ENCODE data around the gene SMYD1. TPM values are rescaled to one million over a fixed set of nuclear protein-coding genes. Genes with fewer than 3 reads are reported as not detected.

SMYD1 gene
- polyA plus RNA-seq, 3 donors from 2014 or later, result not detected

DNA sequence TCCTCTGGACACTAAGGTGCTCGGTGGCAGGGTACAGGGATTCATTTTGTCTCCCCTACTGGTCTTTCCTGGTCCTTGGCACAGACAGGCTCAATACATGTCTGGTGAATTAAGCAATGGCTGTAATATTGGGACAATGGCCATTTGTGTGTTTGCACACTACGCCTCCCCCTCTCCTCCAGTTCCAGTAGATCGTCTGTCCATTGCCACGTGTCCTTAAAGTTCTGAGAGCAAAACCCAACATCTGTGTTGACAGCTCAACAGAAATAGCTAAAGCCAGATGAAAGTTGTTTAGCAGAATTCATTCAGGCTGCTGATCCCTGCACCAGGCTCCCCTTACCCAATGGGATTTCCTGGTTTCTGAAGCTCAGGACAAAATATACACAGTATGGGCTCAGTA is 69.2 kb downstream of the SMYD1 start:
- no peak for DNase-seq
- H3K27ac Mint-ChIP-seq, result no peak overlapping the region
- H3K9me3 Mint-ChIP-seq, result peaks cover 0 to 3% (median 0%) of the 10 kb centered on the region in 6 donors
- H3K4me1 Mint-ChIP-seq, result no peaks in the 10 kb centered on the region
- peaks cover 0 to 1% (median 0%) of the 10 kb centered on the region in 3 donors for H3K36me3 Mint-ChIP-seq
- peaks cover 6 to 14% (median 8%) of the 10 kb centered on the region in 3 donors for H3K27me3 Mint-ChIP-seq (ENCODE audit: low read depth in 3 of 3)
- no peak overlapping the region for H3K4me3 Mint-ChIP-seq

DNA sequence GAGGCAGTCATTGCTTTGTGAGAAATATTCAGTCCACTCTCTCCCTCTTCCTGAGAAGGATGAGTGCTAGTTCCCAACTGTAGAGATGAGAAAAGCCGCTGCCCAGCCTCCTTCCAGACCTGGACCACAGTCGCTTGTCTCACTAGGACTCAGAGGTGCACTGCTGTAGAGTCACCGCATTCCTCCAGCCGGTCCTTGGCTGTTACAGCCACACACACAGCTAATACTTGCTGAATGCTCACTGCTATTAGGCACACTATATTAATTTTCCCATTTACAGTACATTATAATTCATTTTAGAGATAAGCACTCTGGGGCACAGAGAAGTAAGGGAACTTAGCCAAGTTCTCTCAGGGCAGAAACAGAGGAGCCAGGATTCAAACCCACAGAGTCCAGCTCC is 70.2 kb downstream of the SMYD1 start:
- H3K36me3 Mint-ChIP-seq, result peaks cover 0 to 3% (median 0%) of the 10 kb centered on the region in 3 donors
- no peak for DNase-seq

DNA sequence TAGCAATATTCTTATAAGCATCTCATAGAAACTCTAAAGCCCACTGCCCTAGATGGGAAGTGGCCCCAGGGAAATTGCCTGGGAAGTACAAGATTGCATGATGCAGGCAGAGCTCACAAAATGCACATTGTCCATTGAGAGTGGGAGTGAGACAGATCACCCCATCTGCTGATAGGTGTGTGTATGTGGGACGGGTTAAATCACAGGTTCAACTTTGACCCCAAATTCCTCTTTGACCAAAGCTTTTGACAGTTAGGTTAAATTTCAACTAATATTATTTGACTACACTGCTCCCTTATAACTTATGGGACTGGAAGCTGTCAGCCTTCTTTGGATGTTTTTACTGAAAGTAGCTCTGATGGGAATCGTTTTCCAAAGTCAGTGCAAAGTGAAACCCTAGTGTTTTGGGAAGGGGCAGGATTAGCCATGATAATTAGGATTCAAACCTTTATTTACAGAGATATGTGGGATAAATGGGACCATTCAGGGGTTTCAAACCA is 71.6 kb downstream of the SMYD1 start:
- H3K27me3 Mint-ChIP-seq (ENCODE audit: low read depth in 3 of 3), result peaks cover 7 to 14% (median 12%) of the 10 kb centered on the region in 3 donors
- no peak for DNase-seq
- H3K27ac Mint-ChIP-seq, result no peak overlapping the region
- H3K9me3 Mint-ChIP-seq, result peaks cover 0 to 4% (median 0%) of the 10 kb centered on the region in 6 donors
- no peak overlapping the region for H3K4me3 Mint-ChIP-seq
- no peaks in the 10 kb centered on the region for H3K4me1 Mint-ChIP-seq
- peaks cover 0 to 3% (median 0%) of the 10 kb centered on the region in 3 donors for H3K36me3 Mint-ChIP-seq

More for the DNA sequence above, 70.2 kb downstream of the SMYD1 start:
- H3K27ac Mint-ChIP-seq, result no peak overlapping the region
- peaks cover 0 to 4% (median 0%) of the 10 kb centered on the region in 6 donors for H3K9me3 Mint-ChIP-seq
- no peaks in the 10 kb centered on the region for H3K4me1 Mint-ChIP-seq
- peaks cover 5 to 14% (median 8%) of the 10 kb centered on the region in 3 donors for H3K27me3 Mint-ChIP-seq (ENCODE audit: low read depth in 3 of 3)
- no peak overlapping the region for H3K4me3 Mint-ChIP-seq

DNA sequence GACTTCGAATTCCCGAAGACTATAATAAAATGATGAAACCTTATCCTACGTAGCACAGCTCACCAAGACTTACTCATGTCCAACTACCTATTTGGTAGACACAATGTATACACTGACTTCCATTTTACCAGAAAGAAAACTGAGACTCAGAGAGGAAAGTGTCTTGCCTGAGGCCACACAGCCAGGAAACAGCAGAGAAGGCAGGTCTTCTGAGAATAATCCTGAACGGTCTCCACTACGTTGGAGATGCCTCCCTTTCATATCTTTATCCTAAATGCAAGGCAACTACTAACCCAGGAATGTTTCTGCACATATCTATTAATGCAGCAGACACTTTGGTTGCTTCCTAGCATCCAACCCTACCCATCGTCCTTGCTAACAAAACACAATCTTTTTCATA is 72.2 kb downstream of the SMYD1 start:
- peaks cover 7 to 14% (median 12%) of the 10 kb centered on the region in 3 donors for H3K27me3 Mint-ChIP-seq (ENCODE audit: low read depth in 3 of 3)
- DNase-seq, result no peak

DNA sequence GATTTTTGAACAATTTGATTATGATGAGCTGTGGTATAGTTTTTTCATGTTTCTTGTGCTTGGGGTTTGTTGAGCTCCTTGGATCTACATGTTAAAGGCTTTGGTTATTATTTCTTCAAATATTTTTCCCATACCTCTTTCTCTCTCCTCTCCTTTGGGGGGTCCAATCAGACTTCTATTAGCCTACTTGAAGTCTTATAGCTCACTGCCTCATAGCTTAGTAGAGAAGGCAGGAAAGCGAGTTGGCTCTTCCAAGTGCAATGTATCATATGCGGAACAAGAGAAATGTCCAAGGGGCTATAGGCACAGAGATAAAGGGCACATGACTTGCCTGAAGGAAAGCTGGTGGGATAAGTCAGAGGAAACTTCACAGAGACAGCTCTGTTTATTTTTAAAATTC is 74.3 kb downstream of the SMYD1 start:
- Mint-ChIP-seq H3K4me3 (no peak overlapping the region), H3K9me3 (peaks cover 0 to 4% (median 0%) of the 10 kb centered on the region in 6 donors), H3K27me3 (ENCODE audit: low read depth in 3 of 3) (peaks cover 5 to 14% (median 11%) of the 10 kb centered on the region in 3 donors), H3K36me3 (peaks cover 0 to 6% (median 3%) of the 10 kb centered on the region in 3 donors), H3K4me1 (no peaks in the 10 kb centered on the region), H3K27ac (no peak overlapping the region)
- DNase-seq, result no peak

More for the DNA sequence above, 72.2 kb downstream of the SMYD1 start:
- Mint-ChIP-seq H3K36me3 (peaks cover 0 to 3% (median 0%) of the 10 kb centered on the region in 3 donors), H3K9me3 (peaks cover 0 to 4% (median 0%) of the 10 kb centered on the region in 6 donors), H3K4me1 (no peaks in the 10 kb centered on the region), H3K27ac (no peak overlapping the region), H3K4me3 (no peak overlapping the region)

DNA sequence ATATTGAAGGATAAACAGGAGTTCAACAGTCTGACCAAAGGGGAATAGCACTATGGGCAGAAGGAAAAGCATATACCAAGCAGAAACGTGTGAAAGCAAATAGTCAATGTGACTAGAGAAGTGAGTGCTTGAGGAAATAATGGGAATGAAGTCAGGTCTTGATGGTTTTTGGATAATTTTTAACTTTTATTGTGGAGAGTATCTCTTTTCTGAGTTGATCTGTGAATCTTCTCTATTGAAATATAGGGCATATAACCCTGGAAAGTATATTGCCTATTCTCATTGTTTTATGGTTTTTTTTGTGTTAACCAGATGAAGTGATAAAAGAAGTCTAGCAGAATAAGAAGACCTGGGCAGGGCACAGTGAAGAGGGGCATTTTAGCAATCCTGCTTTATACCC is 76.6 kb downstream of the SMYD1 start:
- Mint-ChIP-seq H3K27me3 (ENCODE audit: low read depth in 3 of 3) (peaks cover 6 to 20% (median 14%) of the 10 kb centered on the region in 3 donors), H3K9me3 (peaks cover 3 to 19% (median 13%) of the 10 kb centered on the region in 6 donors), H3K4me1 (no peaks in the 10 kb centered on the region), H3K4me3 (no peak overlapping the region), H3K27ac (no peak overlapping the region), H3K36me3 (peaks cover 3 to 12% (median 11%) of the 10 kb centered on the region in 3 donors)
- no peak for DNase-seq

DNA sequence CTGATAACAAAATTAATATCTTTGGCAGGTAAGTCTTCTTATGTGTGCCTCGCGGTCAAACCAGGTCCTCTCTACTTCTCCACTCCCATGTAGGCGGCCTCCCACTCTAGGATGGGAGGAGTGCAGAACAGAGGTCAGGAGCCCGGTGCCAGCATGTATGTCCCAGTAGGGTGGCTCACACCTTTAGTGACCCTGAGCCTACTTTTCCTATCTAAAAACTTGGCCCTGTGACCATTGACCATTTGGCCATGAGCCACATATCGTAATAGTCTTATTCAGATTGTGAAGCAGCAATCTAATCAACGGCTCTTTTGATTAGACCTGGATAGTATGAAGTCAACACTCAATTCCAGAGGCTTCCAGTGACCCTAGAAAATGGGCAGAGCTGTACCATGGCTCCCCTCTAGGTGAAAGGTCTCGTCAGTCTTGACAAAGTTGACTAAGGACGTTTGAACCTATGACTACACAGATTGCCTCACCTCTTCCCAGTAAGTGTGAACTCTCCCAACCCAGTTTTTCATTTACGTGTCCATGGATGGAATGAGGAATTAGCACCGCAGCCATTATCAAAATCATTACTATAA is 77.4 kb downstream of the SMYD1 start:
- DNase-seq, result no peak
- peaks cover 3 to 22% (median 16%) of the 10 kb centered on the region in 6 donors for H3K9me3 Mint-ChIP-seq
- peaks cover 5 to 13% (median 12%) of the 10 kb centered on the region in 3 donors for H3K36me3 Mint-ChIP-seq
- no peaks in the 10 kb centered on the region for H3K4me1 Mint-ChIP-seq
- peaks cover 5 to 20% (median 12%) of the 10 kb centered on the region in 3 donors for H3K27me3 Mint-ChIP-seq (ENCODE audit: low read depth in 3 of 3)
- no peak overlapping the region for H3K4me3 Mint-ChIP-seq
- no peak overlapping the region for H3K27ac Mint-ChIP-seq

DNA sequence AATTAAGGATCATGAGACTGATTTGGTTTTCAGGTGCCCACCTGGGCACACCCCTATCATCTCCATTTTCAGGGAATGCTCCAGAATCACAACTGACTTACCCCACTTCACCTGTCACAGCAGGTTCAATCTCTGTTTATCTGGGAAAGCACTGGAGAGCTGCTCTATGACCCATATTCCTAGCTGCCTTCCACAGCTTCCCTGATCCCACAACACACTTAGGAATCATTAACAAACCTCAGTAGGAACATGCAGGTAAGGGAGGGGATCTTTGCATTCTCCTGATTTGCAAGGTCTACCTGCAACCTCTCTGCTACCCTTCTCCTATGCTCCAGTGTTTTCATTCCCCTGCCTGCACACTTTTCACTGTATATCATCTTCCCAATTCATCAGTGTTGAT is 79.0 kb downstream of the SMYD1 start:
- H3K27ac Mint-ChIP-seq, result no peak overlapping the region
- H3K9me3 Mint-ChIP-seq, result peaks cover 3 to 22% (median 16%) of the 10 kb centered on the region in 6 donors
- peaks cover 5 to 22% (median 10%) of the 10 kb centered on the region in 3 donors for H3K27me3 Mint-ChIP-seq (ENCODE audit: low read depth in 3 of 3)
- DNase-seq, result no peak
- H3K36me3 Mint-ChIP-seq, result peaks cover 5 to 13% (median 12%) of the 10 kb centered on the region in 3 donors
- H3K4me3 Mint-ChIP-seq, result no peak overlapping the region
- H3K4me1 Mint-ChIP-seq, result no peaks in the 10 kb centered on the region

DNA sequence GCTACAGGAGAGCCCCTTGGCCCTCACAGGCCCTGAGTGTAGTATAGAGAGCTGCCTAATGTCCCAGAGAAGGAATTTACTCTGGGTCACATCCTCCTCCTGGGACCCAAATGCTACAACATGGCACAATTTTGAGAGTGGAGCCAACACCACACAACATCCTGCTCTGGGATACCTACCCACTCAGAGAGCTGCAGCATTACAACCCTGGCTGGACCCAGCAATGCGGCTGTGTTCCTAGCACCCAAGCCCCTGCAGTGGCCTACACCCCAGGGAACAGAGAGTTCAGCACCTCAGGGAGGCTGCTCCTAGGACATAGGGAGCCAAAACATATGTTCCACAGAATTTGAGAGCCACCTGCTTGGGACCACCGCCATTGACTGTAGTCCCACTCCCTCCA is 79.5 kb downstream of the SMYD1 start:
- no peak for DNase-seq
- Mint-ChIP-seq H3K4me1 (no peaks in the 10 kb centered on the region), H3K36me3 (peaks cover 5 to 12% (median 9%) of the 10 kb centered on the region in 3 donors), H3K27ac (no peak overlapping the region), H3K9me3 (peaks cover 3 to 23% (median 17%) of the 10 kb centered on the region in 6 donors), H3K4me3 (no peak overlapping the region), H3K27me3 (ENCODE audit: low read depth in 3 of 3) (peaks cover 5 to 18% (median 10%) of the 10 kb centered on the region in 3 donors)

DNA sequence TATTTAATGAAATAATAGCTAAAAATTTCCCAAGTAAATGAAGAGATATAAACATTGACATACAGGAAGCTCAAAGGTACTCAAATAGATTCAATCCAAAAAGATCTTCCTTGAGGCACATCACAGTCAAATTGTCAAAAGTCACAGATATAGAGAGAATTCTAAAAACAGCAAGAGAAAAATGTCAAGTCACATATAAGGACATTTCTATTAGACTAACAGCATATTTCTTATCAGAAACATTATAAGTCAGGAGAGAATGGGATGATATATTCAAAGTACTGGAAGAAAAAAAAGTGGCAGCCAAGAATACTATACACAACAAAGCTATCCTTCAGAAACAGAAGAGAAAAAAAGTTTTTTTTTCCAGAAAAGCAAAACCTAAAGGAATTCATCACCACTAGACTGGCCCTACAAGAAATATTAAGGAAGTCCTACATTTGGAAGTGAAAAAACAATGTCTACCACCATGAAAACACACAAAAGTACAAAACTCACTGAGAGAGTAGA is 81.4 kb downstream of the SMYD1 start:
- Mint-ChIP-seq H3K4me1 (no peaks in the 10 kb centered on the region), H3K27me3 (ENCODE audit: low read depth in 3 of 3) (peaks cover 5 to 15% (median 6%) of the 10 kb centered on the region in 3 donors), H3K9me3 (peaks cover 6 to 32% (median 21%) of the 10 kb centered on the region in 6 donors), H3K27ac (no peak overlapping the region), H3K4me3 (no peak overlapping the region), H3K36me3 (peaks cover 5 to 12% (median 9%) of the 10 kb centered on the region in 3 donors)
- DNase-seq, result no peak

DNA sequence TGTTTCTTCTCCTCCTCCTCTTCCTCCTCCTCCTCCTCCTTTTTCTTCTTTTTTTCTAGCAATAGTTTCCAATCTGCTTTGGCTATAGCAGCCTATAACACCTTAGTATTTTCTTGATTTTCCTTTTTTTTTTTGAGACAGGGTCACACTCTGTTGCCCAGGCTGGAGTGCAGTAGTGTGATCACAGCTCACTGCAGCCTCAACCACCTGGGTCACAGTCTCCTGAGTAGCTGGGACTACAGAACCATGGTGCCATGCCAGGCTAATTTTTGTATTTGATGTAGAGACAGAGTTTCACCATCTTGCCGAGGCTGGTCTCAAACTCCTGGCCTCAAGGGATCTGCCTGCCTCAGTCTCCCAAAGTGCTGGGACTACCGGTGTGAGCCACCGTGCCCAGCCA is 91.9 kb downstream of the SMYD1 start:
- H3K36me3 Mint-ChIP-seq, result no peaks in the 10 kb centered on the region
- H3K4me3 Mint-ChIP-seq, result no peak overlapping the region
- no peak overlapping the region for H3K27ac Mint-ChIP-seq
- no peaks in the 10 kb centered on the region for H3K9me3 Mint-ChIP-seq
- H3K4me1 Mint-ChIP-seq, result no peaks in the 10 kb centered on the region
- DNase-seq, result no peak
- H3K27me3 Mint-ChIP-seq (ENCODE audit: low read depth in 3 of 3), result peaks cover 2 to 6% (median 2%) of the 10 kb centered on the region in 3 donors

DNA sequence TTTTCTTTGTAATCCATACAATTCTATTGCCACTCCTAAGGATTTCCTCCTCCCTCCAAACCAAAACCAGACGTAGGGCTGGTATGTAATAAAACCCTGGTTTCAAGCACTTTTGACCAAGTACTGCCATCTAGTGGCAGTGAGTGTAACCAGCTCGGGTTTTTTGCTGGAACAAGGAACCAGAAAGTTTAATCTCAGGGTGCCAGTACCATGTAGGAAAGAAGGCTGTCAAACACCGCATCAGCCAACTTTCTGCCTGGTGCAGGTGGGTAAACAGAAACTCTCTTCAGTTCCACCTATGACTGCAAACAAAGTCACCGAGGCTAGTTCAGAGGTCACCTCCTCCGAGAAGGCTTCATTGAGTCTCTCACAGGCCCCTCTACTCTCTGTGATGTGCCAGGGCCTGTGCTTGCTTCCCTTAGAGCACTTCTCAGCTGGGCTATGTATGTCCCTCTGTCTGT is 92.4 kb downstream of the SMYD1 start:
- H3K36me3 Mint-ChIP-seq, result no peaks in the 10 kb centered on the region
- peak; percentile 33 to 57 (median 38) for DNase-seq
- H3K4me1 Mint-ChIP-seq, result no peaks in the 10 kb centered on the region

DNA sequence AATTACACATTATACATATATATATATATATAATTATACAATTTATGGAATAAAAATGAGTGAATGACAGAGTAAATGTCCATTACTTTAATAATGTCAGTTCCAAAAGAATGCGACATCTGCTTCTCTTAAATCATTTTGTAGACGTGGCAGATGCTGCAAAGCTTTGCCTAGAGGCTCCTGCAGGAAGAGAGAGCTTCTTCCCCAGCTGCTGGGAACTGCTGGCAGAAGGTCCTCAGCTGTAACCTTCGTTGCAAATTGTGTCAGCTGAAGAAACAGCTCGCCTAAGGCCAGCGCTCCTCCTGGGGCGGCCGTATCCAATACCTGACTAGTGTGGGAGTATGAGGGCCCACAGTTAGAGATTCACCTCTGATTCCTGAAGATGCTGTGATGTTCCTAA is 92.9 kb downstream of the SMYD1 start:
- no peak overlapping the region for H3K4me3 Mint-ChIP-seq
- H3K4me1 Mint-ChIP-seq, result no peaks in the 10 kb centered on the region
- no peaks in the 10 kb centered on the region for H3K9me3 Mint-ChIP-seq
- DNase-seq, result no peak
- H3K27ac Mint-ChIP-seq, result no peak overlapping the region
- H3K36me3 Mint-ChIP-seq, result no peaks in the 10 kb centered on the region
- H3K27me3 Mint-ChIP-seq (ENCODE audit: low read depth in 3 of 3), result peaks cover 2 to 6% (median 2%) of the 10 kb centered on the region in 3 donors

More for the DNA sequence above, 92.4 kb downstream of the SMYD1 start:
- Mint-ChIP-seq H3K4me3 (no peak overlapping the region), H3K27ac (no peak overlapping the region), H3K9me3 (no peaks in the 10 kb centered on the region), H3K27me3 (ENCODE audit: low read depth in 3 of 3) (peaks cover 2 to 6% (median 2%) of the 10 kb centered on the region in 3 donors)
